Neural progenitor cell (in vitro differentiated cells): ENCODE data around the gene SLC17A9.

ENCODE experiments used
- CTCF ChIP-seq: fragments of 200-600 bp; sonication (generic); IDR thresholded peaks from 2 replicates; pipeline ENCODE4 v1.5.1; 2017; ENCODE audit warnings: antibody characterized with exemption, mild to moderate bottlenecking
- EZH2 ChIP-seq: fragments of 200-600 bp; sonication (generic); IDR thresholded peaks from 2 replicates; pipeline ENCODE4 v1.6.1; 2017; ENCODE audit warnings: antibody characterized with exemption, mild to moderate bottlenecking, moderate library complexity
- EZH2phosphoT487 ChIP-seq: fragments of 200-600 bp; sonication (generic); IDR thresholded peaks from 2 replicates; pipeline ENCODE4 v1.6.1; 2017; ENCODE audit warnings: antibody characterized with exemption

- TF ChIP-seq CTCF: no peak
- no peak for TF ChIP-seq EZH2
- no peak for TF ChIP-seq EZH2phosphoT487
Measured at GRCh38 chr20:62959101-62959971, 6.8 kb downstream of the SLC17A9 start.
